HepG2 (cell line): Measurements from ENCODE around the gene CSNK1D. TPM values are rescaled to one million over a fixed set of nuclear protein-coding genes. Genes with fewer than 3 reads are reported as not detected.

Source experiments
- FIP1L1 ChIP-seq: fragments of 200-400 bp; formaldehyde crosslinking; IDR thresholded peaks from 2 replicates; pipeline ENCODE4 v1.6.1; 2018; ENCODE audit warnings: low read depth, mild to moderate bottlenecking, low read length, moderate library complexity, borderline replicate concordance; ENCODE audit not compliant: insufficient read depth
- HOXA5 ChIP-seq: sonication (generic); formaldehyde crosslinking; IDR thresholded peaks from 2 replicates; pipeline ENCODE4 v1.4.0; 2020; ENCODE audit warnings: missing genetic modification reagents
- KMT2B ChIP-seq: IDR thresholded peaks from 2 replicates; pipeline ENCODE4 v1.6.1; 2016; ENCODE audit warnings: missing genetic modification reagents, missing compliant biosample characterization
- MIER3 ChIP-seq: IDR thresholded peaks from 2 replicates; pipeline ENCODE4 v1.6.1; 2016; ENCODE audit warnings: missing compliant biosample characterization, borderline replicate concordance
- PAF1 ChIP-seq: IDR thresholded peaks from 2 replicates; pipeline ENCODE4 v1.6.1; 2016; ENCODE audit warnings: missing genetic modification reagents, missing compliant biosample characterization
- POLR2A ChIP-seq, 2 experiments: IDR thresholded peaks; 2 replicates each; pipeline ENCODE4 v1.6.1; 2011; ENCODE audit warnings: low read depth in 2 of 2, low read length in 2 of 2, mild to moderate bottlenecking in 1 of 2, moderate library complexity in 1 of 2; ENCODE audit not compliant: insufficient read depth in 1 of 2
- SOX6 ChIP-seq, 2 experiments: fragments of 450-650 bp in 1 of 2; sonication (generic) in 1 of 2; formaldehyde crosslinking in 1 of 2; IDR thresholded peaks; 2 replicates each; pipeline versions ENCODE4 v1.4.0 to v1.6.1; 2017 to 2020; ENCODE audit warnings: antibody characterized with exemption in 1 of 2, mild to moderate bottlenecking in 1 of 2, missing genetic modification reagents in 1 of 2
- TAF1 ChIP-seq: sonication (generic); formaldehyde crosslinking; IDR thresholded peaks from 2 replicates; pipeline ENCODE4 v1.4.0; 2020; ENCODE audit warnings: missing genetic modification reagents
- XBP1 ChIP-seq: sonication (generic); formaldehyde crosslinking; IDR thresholded peaks from 2 replicates; pipeline ENCODE4 v1.5.0; 2020; ENCODE audit warnings: missing genetic modification reagents
- ZBTB3 ChIP-seq: sonication (generic); formaldehyde crosslinking; IDR thresholded peaks from 2 replicates; pipeline ENCODE4 v1.4.0; 2020; ENCODE audit warnings: low read depth, mild to moderate bottlenecking, moderate library complexity, missing genetic modification reagents, borderline replicate concordance
- ZMYM4 ChIP-seq: sonication (generic); formaldehyde crosslinking; IDR thresholded peaks from 2 replicates; pipeline ENCODE4 v1.8.1; 2023; ENCODE audit warnings: mild to moderate bottlenecking, missing genetic modification reagents
- ZNF20 ChIP-seq: sonication (generic); formaldehyde crosslinking; IDR thresholded peaks from 2 replicates; pipeline ENCODE4 v1.4.0; 2020; ENCODE audit warnings: mild to moderate bottlenecking, moderate library complexity, missing genetic modification reagents
- ZNF24 ChIP-seq: fragments of 450-650 bp; IDR thresholded peaks from 2 replicates; pipeline ENCODE4 v1.6.1; 2017; ENCODE audit warnings: antibody characterized with exemption, mild to moderate bottlenecking
- ZNF563 ChIP-seq: sonication (generic); formaldehyde crosslinking; IDR thresholded peaks from 2 replicates; pipeline ENCODE4 v1.8.0; 2022; ENCODE audit warnings: mild to moderate bottlenecking, moderate library complexity, missing genetic modification reagents
- ZNF746 ChIP-seq: sonication (generic); formaldehyde crosslinking; IDR thresholded peaks from 2 replicates; pipeline ENCODE4 v1.8.0; 2022; ENCODE audit warnings: mild to moderate bottlenecking, missing genetic modification reagents
- polyA plus RNA-seq, 8 experiments: library from polyadenylated mRNA; depleted of rRNA in 3 of 8; stranded (reverse) in 7 of 8; unstranded in 1 of 8; fragments of >200 nt; fragmentation: Illumina TruSeq in 4 of 8; extraction: Trizol in 4 of 8; gene quantifications; 2 replicates each; pipeline versions ENCODE4 v1.2.1 to v1.2.3, GENCODE V29; 2011 to 2016; ENCODE audit warnings: low read depth in 4 of 8, missing spikeins in 1 of 8, mixed read lengths in 1 of 8; ENCODE audit not compliant: insufficient read depth in 1 of 8
- total RNA-seq, 5 experiments: library from RNA; depleted of rRNA; stranded (reverse); fragments of >200 nt; fragmentation: Illumina TruSeq; extraction: Trizol; gene quantifications; 2 replicates each; pipeline ENCODE4 v1.2.3, GENCODE V29; 2016; ENCODE audit warnings: low read depth in 1 of 5
- TF ChIP-seq, protein P1 (sequence below): IDR thresholded peaks from 2 replicates; pipeline ENCODE4 v1.6.1; 2016; ENCODE audit warnings: low read depth, missing genetic modification reagents, missing compliant biosample characterization
- TF ChIP-seq, protein P2 (sequence below): sonication (generic); formaldehyde crosslinking; IDR thresholded peaks from 2 replicates; pipeline ENCODE4 v1.5.0; 2020; ENCODE audit warnings: missing genetic modification reagents, mild to moderate bottlenecking, borderline replicate concordance
- TF ChIP-seq, protein P3 (sequence below): sonication (generic); formaldehyde crosslinking; IDR thresholded peaks from 2 replicates; pipeline ENCODE4 v1.4.0; 2020; ENCODE audit warnings: missing genetic modification reagents
- TF ChIP-seq, protein P4 (sequence below): sonication (generic); formaldehyde crosslinking; IDR thresholded peaks from 2 replicates; pipeline ENCODE4 v1.8.1; 2023; ENCODE audit warnings: mild to moderate bottlenecking, missing genetic modification reagents

Gene CSNK1D
- total and polyA plus RNA-seq, 2 of the 13 experiments (the other 11 are each of a cell fraction or from before 2014, with no cell fraction given) = 31.5 to 128 TPM

DNA sequence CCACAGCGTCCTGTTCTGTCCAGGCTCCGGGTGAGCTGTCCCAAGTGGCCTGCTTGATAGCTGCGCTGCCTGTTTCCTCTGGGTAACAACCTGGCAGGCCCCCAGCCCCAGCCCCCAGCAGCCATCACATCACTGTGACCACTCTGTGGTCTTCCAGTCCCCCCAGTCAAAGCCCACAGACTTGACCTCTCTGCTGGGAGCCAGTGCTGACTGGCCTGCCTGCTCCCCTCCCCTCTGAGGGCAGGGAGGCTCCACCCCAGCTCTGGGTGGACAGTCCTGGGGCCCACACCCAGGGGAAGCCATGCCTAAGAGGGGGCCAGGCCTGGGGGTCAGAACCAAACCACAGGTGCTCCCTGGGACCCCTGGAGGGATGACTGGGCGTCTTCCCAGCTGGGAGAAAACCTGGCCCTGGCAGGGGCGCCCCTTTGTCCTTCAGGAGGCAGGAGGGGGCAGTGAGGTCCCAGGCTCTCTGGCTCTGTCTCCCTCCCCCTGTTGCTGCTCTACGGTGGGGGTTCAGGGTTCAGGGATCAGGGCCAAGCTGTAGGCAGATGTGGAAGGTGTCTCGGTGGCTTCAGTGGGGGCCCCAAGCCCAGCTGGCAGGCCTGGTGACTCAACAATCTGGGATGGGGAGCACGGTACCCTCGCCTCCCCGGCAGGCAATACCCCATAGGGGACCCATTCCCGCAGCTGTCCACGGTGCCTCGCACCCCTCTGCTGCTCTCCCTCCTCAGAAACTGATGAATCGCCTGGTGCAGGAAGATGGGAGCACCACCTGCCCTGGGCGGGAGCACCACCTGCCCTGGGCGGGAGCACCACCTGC lies 46.5 kb downstream of the CSNK1D start (continued):
- TF ChIP-seq, protein P1, sequence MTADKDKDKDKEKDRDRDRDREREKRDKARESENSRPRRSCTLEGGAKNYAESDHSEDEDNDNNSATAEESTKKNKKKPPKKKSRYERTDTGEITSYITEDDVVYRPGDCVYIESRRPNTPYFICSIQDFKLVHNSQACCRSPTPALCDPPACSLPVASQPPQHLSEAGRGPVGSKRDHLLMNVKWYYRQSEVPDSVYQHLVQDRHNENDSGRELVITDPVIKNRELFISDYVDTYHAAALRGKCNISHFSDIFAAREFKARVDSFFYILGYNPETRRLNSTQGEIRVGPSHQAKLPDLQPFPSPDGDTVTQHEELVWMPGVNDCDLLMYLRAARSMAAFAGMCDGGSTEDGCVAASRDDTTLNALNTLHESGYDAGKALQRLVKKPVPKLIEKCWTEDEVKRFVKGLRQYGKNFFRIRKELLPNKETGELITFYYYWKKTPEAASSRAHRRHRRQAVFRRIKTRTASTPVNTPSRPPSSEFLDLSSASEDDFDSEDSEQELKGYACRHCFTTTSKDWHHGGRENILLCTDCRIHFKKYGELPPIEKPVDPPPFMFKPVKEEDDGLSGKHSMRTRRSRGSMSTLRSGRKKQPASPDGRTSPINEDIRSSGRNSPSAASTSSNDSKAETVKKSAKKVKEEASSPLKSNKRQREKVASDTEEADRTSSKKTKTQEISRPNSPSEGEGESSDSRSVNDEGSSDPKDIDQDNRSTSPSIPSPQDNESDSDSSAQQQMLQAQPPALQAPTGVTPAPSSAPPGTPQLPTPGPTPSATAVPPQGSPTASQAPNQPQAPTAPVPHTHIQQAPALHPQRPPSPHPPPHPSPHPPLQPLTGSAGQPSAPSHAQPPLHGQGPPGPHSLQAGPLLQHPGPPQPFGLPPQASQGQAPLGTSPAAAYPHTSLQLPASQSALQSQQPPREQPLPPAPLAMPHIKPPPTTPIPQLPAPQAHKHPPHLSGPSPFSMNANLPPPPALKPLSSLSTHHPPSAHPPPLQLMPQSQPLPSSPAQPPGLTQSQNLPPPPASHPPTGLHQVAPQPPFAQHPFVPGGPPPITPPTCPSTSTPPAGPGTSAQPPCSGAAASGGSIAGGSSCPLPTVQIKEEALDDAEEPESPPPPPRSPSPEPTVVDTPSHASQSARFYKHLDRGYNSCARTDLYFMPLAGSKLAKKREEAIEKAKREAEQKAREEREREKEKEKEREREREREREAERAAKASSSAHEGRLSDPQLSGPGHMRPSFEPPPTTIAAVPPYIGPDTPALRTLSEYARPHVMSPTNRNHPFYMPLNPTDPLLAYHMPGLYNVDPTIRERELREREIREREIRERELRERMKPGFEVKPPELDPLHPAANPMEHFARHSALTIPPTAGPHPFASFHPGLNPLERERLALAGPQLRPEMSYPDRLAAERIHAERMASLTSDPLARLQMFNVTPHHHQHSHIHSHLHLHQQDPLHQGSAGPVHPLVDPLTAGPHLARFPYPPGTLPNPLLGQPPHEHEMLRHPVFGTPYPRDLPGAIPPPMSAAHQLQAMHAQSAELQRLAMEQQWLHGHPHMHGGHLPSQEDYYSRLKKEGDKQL (CRISPR knock-in tag) = no peak
- no peak for TF ChIP-seq ZMYM4 (CRISPR knock-in tag)
- TF ChIP-seq ZBTB3 (CRISPR knock-in tag) = no peak
- no peak for TF ChIP-seq HOXA5 (CRISPR knock-in tag)
- TF ChIP-seq, protein P2, sequence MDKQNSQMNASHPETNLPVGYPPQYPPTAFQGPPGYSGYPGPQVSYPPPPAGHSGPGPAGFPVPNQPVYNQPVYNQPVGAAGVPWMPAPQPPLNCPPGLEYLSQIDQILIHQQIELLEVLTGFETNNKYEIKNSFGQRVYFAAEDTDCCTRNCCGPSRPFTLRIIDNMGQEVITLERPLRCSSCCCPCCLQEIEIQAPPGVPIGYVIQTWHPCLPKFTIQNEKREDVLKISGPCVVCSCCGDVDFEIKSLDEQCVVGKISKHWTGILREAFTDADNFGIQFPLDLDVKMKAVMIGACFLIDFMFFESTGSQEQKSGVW (CRISPR knock-in tag) = no peak
- TF ChIP-seq POLR2A (IDR thresholded peaks at IDR 0.05; ENCODE audit: insufficient read depth in 1 of 2, low read depth in 2 of 2, low read length in 2 of 2) = no peak
- TF ChIP-seq, protein P3, sequence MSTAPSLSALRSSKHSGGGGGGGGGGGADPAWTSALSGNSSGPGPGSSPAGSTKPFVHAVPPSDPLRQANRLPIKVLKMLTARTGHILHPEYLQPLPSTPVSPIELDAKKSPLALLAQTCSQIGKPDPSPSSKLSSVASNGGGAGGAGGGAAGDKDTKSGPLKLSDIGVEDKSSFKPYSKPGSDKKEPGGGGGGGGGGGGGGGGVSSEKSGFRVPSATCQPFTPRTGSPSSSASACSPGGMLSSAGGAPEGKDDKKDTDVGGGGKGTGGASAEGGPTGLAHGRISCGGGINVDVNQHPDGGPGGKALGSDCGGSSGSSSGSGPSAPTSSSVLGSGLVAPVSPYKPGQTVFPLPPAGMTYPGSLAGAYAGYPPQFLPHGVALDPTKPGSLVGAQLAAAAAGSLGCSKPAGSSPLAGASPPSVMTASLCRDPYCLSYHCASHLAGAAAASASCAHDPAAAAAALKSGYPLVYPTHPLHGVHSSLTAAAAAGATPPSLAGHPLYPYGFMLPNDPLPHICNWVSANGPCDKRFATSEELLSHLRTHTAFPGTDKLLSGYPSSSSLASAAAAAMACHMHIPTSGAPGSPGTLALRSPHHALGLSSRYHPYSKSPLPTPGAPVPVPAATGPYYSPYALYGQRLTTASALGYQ = no peak
- TF ChIP-seq XBP1 = no peak
- TF ChIP-seq FIP1L1 = no peak
- TF ChIP-seq MIER3 (CRISPR knock-in tag) = no peak
- no peak for TF ChIP-seq PAF1 (CRISPR knock-in tag)
- TF ChIP-seq, protein P4, sequence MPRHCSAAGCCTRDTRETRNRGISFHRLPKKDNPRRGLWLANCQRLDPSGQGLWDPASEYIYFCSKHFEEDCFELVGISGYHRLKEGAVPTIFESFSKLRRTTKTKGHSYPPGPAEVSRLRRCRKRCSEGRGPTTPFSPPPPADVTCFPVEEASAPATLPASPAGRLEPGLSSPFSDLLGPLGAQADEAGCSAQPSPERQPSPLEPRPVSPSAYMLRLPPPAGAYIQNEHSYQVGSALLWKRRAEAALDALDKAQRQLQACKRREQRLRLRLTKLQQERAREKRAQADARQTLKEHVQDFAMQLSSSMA (CRISPR knock-in tag) = no peak
- no peak for TF ChIP-seq SOX6 (IDR thresholded peaks at IDR 0.05)
- peak; percentile 35; the same call in 1 of the 2 replicates for TF ChIP-seq SOX6 (CRISPR knock-in tag; IDR thresholded peaks at IDR 0.05)
- TF ChIP-seq TAF1 (CRISPR knock-in tag) = no peak; the same call in 1 of the 2 replicates
- peak; percentile 13; the same call in 1 of the 2 replicates for TF ChIP-seq ZNF746
- TF ChIP-seq ZNF24 = no peak
- peak; percentile 38; the same call in 1 of the 2 replicates for TF ChIP-seq KMT2B (CRISPR knock-in tag)
- peak; percentile 57; the same call in 1 of the 2 replicates for TF ChIP-seq ZNF563 (CRISPR knock-in tag)
- TF ChIP-seq ZNF20 (CRISPR knock-in tag) = no peak
